ENCODE measurements around the gene TXNDC17.

The TXNDC17 gene

GRCh38 chr17:6597727-6598126 lies 43.1 kb upstream of the TXNDC17 start:
- DNase-seq (ENCODE audit: low read depth), result no peak
- no peak for TF ChIP-seq CTCF (conservative IDR thresholded peaks at IDR 0.05; ENCODE audit: low read length)
- no peak overlapping the region for H3K4me3 ChIP-seq (ENCODE audit: low read length)

DNA sequence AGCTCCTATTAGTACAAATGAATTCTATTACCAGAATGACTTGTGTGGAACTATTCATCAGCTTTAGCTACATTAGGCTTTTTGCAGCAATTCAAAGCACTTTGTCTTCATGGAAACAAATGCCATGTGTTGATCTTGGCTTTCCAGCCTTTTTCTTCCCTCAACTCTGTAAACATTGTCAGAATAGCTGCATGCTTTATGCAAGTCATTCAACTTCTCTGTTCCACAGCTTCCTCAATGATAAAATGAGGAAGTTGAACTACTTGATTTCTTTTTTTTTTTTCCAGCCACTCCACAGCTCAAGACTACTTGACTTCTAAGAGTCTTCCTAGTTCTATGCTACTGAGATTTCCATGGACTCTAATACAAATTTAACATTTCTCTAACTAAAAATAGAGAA lies 41.5 kb upstream of the TXNDC17 start:
- no peak for DNase-seq (ENCODE audit: low read depth)
- H3K4me3 ChIP-seq (ENCODE audit: low read length), result no peak overlapping the region
- TF ChIP-seq CTCF (conservative IDR thresholded peaks at IDR 0.05; ENCODE audit: low read length), result no peak

DNA sequence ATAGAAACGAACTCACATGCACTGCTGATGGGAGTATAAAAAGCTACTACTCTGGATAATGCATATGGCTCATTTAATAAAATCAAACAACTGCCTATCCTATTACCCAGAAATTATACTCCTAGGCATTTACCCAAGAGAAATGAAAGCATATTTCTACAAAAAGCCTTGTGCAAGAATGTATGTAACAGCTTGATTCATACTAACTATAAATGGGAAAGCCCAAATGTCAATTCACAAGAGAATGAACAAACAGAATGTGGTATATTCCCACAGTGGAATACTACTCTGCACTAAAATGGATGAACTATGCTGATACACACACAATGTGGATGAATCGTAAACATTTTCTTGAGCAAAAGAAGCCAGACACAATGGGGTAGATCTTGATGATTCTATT lies 38.7 kb upstream of the TXNDC17 start:
- no peak for TF ChIP-seq CTCF (conservative IDR thresholded peaks at IDR 0.05; ENCODE audit: low read length)
- no peak overlapping the region for H3K4me3 ChIP-seq (ENCODE audit: low read length)
- no peak for DNase-seq (ENCODE audit: low read depth)

DNA sequence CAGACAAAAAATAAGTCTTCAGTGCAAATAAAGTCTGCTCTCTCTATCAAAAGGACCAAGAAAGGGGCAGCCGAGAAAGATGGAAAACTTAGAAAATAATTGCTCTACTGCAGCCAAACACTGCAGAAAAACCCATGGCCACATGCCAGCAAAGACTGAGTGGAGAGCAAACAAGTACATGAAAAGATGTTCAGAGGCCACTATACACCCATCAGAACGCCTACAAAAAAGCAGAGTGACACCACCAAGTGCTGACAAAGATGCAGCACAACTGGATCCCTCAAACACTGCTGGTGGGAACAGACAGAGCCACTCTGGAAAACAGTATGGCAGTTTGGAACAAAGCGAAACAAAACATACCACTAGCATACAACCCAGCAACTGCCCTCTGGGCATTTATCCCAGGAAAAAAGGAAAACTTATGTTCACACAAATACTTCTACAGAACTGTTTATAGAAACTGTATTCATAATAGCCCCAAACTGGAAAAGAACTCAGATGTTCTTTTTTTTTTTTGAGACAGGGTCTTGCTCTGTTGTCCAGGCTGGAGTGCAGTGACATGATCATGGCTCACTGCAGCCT lies 37.0 kb upstream of the TXNDC17 start:
- TF ChIP-seq CTCF (conservative IDR thresholded peaks at IDR 0.05; ENCODE audit: low read length), result no peak
- H3K4me3 ChIP-seq (ENCODE audit: low read length), result no peak overlapping the region
- no peak for DNase-seq (ENCODE audit: low read depth)

- no peak overlapping the region for H3K4me3 ChIP-seq (ENCODE audit: low read length)
- no peak for TF ChIP-seq CTCF (conservative IDR thresholded peaks at IDR 0.05; ENCODE audit: low read length)
- DNase-seq (ENCODE audit: low read depth), result no peak
Measured at GRCh38 chr17:6605142-6605541, 35.7 kb upstream of the TXNDC17 start.

- TF ChIP-seq CTCF (conservative IDR thresholded peaks at IDR 0.05; ENCODE audit: low read length), result no peak
- H3K4me3 ChIP-seq (ENCODE audit: low read length), result no peak overlapping the region
- no peak for DNase-seq (ENCODE audit: low read depth)
Measured at GRCh38 chr17:6608321-6608720, 32.5 kb upstream of the TXNDC17 start.

DNA sequence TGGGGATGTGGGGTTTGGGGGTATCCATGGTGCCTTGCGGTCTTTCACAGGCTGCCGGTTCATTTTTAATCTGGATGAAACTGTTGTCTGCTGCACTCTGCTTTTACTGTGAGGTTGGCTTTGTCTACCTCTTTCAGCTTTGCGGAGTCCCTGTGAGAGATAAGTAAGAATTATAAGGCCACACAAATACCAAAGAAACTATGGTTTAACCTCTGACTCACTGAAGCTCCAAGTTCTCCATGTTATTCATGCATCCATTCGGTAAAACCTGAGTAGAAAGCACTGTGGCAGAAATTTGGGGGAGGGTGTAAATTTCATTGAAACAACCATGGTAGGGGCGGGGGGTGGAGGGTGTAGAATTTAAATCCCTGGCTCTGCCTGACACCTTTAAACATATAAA lies 30.8 kb upstream of the TXNDC17 start:
- H3K4me3 ChIP-seq (ENCODE audit: low read length), result no peak overlapping the region
- DNase-seq (ENCODE audit: low read depth), result no peak
- TF ChIP-seq CTCF (conservative IDR thresholded peaks at IDR 0.05; ENCODE audit: low read length), result no peak

All from AG10803 (cell line).